Heart right ventricle (tissue), 16 donors: ENCODE data around the gene CDH23. TPM values are rescaled to one million over a fixed set of nuclear protein-coding genes. Genes with fewer than 3 reads are reported as not detected.
A peak's percentile ranks its signal among the peaks of the same experiment; 100 is the strongest.

Source experiments
- ATAC-seq, 8 donors: fragments of 200-7000 bp; cut with Tn5 transposase; one replicate each; pipeline ENCODE4 v1.9.1; 2020; ENCODE audit warnings: mild to moderate bottlenecking in 8 of 8, moderate library complexity in 8 of 8, moderate number of reproducible peaks in 1 of 8
- DNase-seq, 2 donors: peaks; one replicate each; pipeline ENCODE4 v3.0.0-alpha.2; 2020
- H3K27ac ChIP-seq, 10 donors: fragments of 200-600 bp; sonication (generic) in 2 of 10; one replicate each; pipeline versions ENCODE4 v1.5.0 to v1.8.0; 2020 to 2022; ENCODE audit warnings: mild to moderate bottlenecking in 3 of 10
- H3K27me3 ChIP-seq, 7 donors: fragments of 200-600 bp; one replicate each; pipeline ENCODE4 v1.8.0; 2021 to 2022; ENCODE audit warnings: mild to moderate bottlenecking in 2 of 7
- H3K36me3 ChIP-seq, 9 donors: fragments of 200-600 bp; sonication (generic) in 1 of 9; one replicate each; pipeline versions ENCODE4 v1.5.0 to v1.8.0; 2020 to 2022; ENCODE audit warnings: mild to moderate bottlenecking in 2 of 9
- H3K4me1 ChIP-seq, 9 donors: fragments of 200-600 bp; sonication (generic) in 1 of 9; one replicate each; pipeline versions ENCODE4 v1.5.0 to v1.8.0; 2020 to 2022; ENCODE audit warnings: mild to moderate bottlenecking in 4 of 9
- H3K4me3 ChIP-seq, 10 donors: fragments of 200-600 bp; sonication (generic) in 2 of 10; one replicate each; pipeline versions ENCODE4 v1.5.0 to v1.8.0; 2020 to 2022; ENCODE audit warnings: mild to moderate bottlenecking in 7 of 10, moderate library complexity in 2 of 10
- H3K9me3 ChIP-seq, 11 donors: fragments of 200-600 bp in 10 of 11; sonication (generic) in 2 of 11; one replicate each; pipeline versions ENCODE4 v1.5.0 to v1.8.0; 2013 to 2022; ENCODE audit warnings: mild to moderate bottlenecking in 2 of 11, control low read depth in 1 of 11, moderate library complexity in 1 of 11
- WGBS, 2 donors: extraction: QIAGEN DNeasy Blood & Tissue Kit; methylation state at CpG; one replicate each; pipeline ENCODE4 v1.1.7; 2013; ENCODE audit warnings: inconsistent platforms in 1 of 2; 5-methylcytosine and 5-hydroxymethylcytosine counted together
- intact Hi-C, 10 donors: fragments of 100-400 bp; cut with DNase I; formaldehyde crosslinking; loops; one replicate each; pipeline versions ENCODE4 v1.11.1 to v1.14.2; 2022
- polyA plus RNA-seq, 2 donors: library from polyadenylated mRNA; stranded (reverse); fragments of 200-250 nt; gene quantifications; one replicate each; pipeline ENCODE4 v1.2.3, GENCODE V29; 2013
- total RNA-seq, 10 donors: library from RNA; stranded (reverse); fragmentation: NEBNext Ultra II Directional in 3 of 10; extraction: Animal tissue kit (Norgen Biotek cat#: 25700) in 3 of 10; gene quantifications; one replicate each; pipeline versions ENCODE4 v1.2.1 to v1.2.4, GENCODE V29; 2021 to 2023
- TF ChIP-seq, protein P1 (sequence below), 9 donors: fragments of 200-600 bp; sonication (generic) in 2 of 9; IDR thresholded peaks; one replicate each; pipeline versions ENCODE4 v1.5.0 to v1.8.0; 2021 to 2022; ENCODE audit warnings: antibody characterized with exemption in 9 of 9, mild to moderate bottlenecking in 5 of 9, moderate library complexity in 1 of 9
- donor health status: Arrhythmogenic right ventricular cardiomyopathy.
- donor health status: ischemic (EF 13 %, LVEDD 7.1; RV severe dilation, severe dysfunction).
- donor health status: healthy with polysubstance abuse.
- donor health status: DM: no; HTN: yes; CAD: no.
- donor health status: DM: no; HTN: no; CAD: no.
- donor health status: ischemic (EF 25% LVEDD 6.9; RV normal size, moderate dysfunction).
- donor health status: ischemic (EF 25% LVEDD 5.7; RV mildly dilated, moderate dysfunction).
- donor health status: healthy.
- donor health status: DM: yes; HTN: yes; CAD: no.
- donor health status: Ischemic cardiomyopathy.
- donor health status: ischemic (EF 35%, LVEDD 5.7; RV mildly dilated, moderate dysfunction).
- donor health status: nonischemic (EF 11% LVEDD 7.7; RV severe dilation, severe dysfunction).
- donor health status: DM: yes; HTN: yes; CAD: no.
- donor health status: PGD.
- donor health status: ischemic (EF 29% LVEDD 5.4; RV normal size, mild dysfunction).
- donor health status: nonischemic (EF 23%, LVEDD 6.1; RV moderate dilation, normal function).

Gene CDH23
- total and polyA plus RNA-seq, 12 donors, result 1.1 to 7.7 (median 4.6) TPM

DNA sequence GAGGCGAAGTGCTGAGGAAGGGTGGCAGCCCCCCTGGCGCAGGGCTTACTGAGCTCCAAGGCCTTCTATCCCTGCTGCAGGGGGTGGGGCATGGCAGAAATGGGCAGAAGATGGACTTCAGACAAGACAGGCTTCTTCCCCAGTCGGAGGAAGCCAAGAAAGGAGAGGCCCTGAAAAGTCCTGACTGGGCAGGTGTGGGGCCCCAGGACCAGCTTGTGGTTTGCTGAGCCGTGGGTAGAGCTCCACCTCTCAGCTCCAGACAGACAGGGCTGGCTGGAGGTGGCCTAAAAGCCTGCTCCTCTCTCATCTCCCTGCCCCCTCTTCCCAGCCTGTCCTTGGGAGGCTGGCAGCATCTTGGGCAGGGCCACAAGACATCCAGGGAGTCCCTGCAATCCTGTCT lies 255.2 kb downstream of the CDH23 start:
- 90 to 95% methylated on average over 4 of the region's 4 CpGs for WGBS, 2 donors
- H3K4me1 ChIP-seq, result peaks cover 0 to 3% (median 0%) of the 10 kb centered on the region in 9 donors
- no peaks in the 10 kb centered on the region for H3K27me3 ChIP-seq
- intact Hi-C loops, result no loop called here
- no peaks in the 10 kb centered on the region for H3K9me3 ChIP-seq
- TF ChIP-seq, protein P1, sequence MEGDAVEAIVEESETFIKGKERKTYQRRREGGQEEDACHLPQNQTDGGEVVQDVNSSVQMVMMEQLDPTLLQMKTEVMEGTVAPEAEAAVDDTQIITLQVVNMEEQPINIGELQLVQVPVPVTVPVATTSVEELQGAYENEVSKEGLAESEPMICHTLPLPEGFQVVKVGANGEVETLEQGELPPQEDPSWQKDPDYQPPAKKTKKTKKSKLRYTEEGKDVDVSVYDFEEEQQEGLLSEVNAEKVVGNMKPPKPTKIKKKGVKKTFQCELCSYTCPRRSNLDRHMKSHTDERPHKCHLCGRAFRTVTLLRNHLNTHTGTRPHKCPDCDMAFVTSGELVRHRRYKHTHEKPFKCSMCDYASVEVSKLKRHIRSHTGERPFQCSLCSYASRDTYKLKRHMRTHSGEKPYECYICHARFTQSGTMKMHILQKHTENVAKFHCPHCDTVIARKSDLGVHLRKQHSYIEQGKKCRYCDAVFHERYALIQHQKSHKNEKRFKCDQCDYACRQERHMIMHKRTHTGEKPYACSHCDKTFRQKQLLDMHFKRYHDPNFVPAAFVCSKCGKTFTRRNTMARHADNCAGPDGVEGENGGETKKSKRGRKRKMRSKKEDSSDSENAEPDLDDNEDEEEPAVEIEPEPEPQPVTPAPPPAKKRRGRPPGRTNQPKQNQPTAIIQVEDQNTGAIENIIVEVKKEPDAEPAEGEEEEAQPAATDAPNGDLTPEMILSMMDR (IDR thresholded peaks at IDR 0.05), result no peak
- no peaks in the 10 kb centered on the region for H3K36me3 ChIP-seq
- no peak overlapping the region for H3K4me3 ChIP-seq
- DNase-seq (no peak), ATAC-seq (no peak)
- H3K27ac ChIP-seq, result no peak overlapping the region

DNA sequence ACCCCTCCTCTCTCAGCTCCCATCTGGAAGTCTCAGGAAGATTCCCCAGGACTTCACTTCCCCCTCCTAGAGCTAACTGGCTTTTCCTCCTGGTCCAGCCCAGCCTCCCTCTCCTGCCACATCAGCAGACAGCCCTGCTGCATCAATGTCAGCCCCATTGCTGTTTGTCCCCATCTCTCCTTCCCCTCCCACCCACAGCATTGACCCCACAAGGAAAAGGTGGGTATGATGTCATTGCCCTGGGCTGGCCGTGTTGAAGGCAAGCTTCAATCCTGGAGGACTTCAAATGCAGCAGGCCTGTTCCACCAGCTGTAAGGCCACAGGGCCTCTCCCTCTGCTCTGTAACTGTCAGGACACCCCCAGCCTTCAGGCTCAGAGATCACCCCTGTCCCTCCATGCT lies 256.3 kb downstream of the CDH23 start:
- Histone ChIP-seq H3K27me3 (no peaks in the 10 kb centered on the region), H3K4me3 (no peak overlapping the region), H3K4me1 (peaks cover 0 to 3% (median 0%) of the 10 kb centered on the region in 9 donors), H3K36me3 (no peaks in the 10 kb centered on the region), H3K9me3 (no peaks in the 10 kb centered on the region), H3K27ac (no peak overlapping the region)
- intact Hi-C loops, result no loop called here
- ATAC-seq (no peak), DNase-seq (no peak)
- TF ChIP-seq, protein P1 (IDR thresholded peaks at IDR 0.05), result no peak
- WGBS, 2 donors, result 79 to 86% methylated on average over 1 of the region's 1 CpG

DNA sequence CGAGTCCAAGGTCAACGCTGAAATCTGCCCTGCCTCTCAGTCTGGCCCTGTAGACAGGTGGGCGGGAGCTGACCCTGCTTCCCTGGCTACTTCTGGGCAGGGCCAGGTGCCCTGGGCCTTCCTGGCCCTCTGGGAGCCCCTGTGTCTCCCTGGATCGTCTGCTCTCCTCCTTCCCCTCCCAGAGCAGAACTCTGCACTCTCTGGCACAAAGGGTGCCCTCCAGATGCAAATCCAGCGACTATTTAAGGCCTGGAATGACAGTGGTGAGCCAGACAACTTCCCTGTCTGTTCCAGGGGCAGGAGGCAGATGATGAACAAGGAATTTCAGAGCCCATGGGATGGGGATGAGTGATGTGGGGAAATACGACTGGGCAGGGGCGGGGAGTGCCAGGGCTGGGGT lies 259.5 kb downstream of the CDH23 start:
- DNase-seq, result no peak
- intact Hi-C loops, result no loop called here
- Histone ChIP-seq H3K4me1 (peaks cover 0 to 3% (median 0%) of the 10 kb centered on the region in 9 donors), H3K27me3 (no peaks in the 10 kb centered on the region), H3K4me3 (no peak overlapping the region), H3K27ac (no peak overlapping the region), H3K9me3 (peaks cover 0 to 4% (median 0%) of the 10 kb centered on the region in 11 donors), H3K36me3 (no peaks in the 10 kb centered on the region)
- ATAC-seq, result peak in 4 of 8 donors; percentile 12 to 42 (median 24)
- TF ChIP-seq, protein P1 (IDR thresholded peaks at IDR 0.05), result no peak
- WGBS, 2 donors, result 74 to 84% methylated on average over 7 of the region's 7 CpGs

DNA sequence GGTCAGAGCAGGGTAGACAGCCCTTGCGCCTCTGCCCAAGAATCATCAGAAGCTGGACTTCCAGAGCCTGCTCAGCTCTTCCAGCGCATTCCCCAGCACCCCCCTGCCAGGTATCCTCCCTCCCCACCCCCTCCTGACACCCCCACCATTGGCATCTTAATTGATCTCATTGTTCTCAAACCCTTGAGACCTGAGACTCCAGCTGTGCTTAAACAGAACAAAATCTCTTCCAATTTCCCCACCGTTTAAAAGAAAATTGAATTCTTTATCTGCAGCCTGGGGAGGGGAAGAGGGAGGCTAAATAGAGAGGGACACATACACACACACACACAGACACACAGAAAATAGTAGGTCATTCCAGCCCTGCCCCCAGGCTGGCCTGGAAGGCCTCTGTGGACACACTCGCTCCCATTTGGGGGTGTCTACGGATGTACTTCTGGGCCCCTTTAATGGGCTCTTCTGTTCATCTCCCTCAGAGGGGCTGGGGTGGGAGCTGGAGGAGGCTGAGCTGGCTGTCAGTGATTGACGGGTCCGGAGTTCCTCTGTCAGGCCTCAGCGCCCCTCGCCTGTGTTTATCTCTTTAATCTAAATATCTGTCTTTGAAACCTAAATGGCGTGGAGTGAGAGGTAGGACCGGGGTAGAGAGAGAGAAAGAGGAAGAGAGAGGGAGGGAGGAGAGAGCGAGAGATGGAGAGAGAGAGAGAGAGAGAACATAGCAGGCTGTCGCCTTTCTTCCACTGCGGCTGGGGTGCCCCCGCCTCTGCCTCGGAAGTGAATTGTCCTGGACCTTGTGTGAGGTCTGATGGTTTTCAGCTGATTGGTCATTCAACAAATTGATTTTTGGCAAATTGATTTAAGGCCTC lies 261.1 kb downstream of the CDH23 start:
- TF ChIP-seq, protein P1 (IDR thresholded peaks at IDR 0.05), result no peak
- Histone ChIP-seq H3K36me3 (no peaks in the 10 kb centered on the region), H3K4me1 (peaks cover 0 to 3% (median 0%) of the 10 kb centered on the region in 9 donors), H3K27me3 (peaks cover 0 to 2% (median 0%) of the 10 kb centered on the region in 7 donors), H3K27ac (no peak overlapping the region), H3K4me3 (no peak overlapping the region), H3K9me3 (peaks cover 0 to 4% (median 0%) of the 10 kb centered on the region in 11 donors)
- WGBS, 2 donors, result 90 to 92% methylated on average over 16 of the region's 16 CpGs
- intact Hi-C loops, result no loop called here
- DNase-seq (no peak), ATAC-seq (no peak)
